ENCODE data around the gene TEAD3.

The TEAD3 gene

GRCh38 chr6:35427435-35427834, 69.4 kb downstream of the TEAD3 start:
- no peak overlapping the region for H3K27ac ChIP-seq
- no peak for DNase-seq (ENCODE audit: low spot score)
- H3K4me3 ChIP-seq: no peak overlapping the region
- no peak for TF ChIP-seq CTCF (IDR thresholded peaks at IDR 0.05)

GRCh38 chr6:35426074-35426473, 70.8 kb downstream of the TEAD3 start:
- H3K27ac ChIP-seq: no peak overlapping the region
- H3K4me3 ChIP-seq: no peak overlapping the region
- TF ChIP-seq CTCF (IDR thresholded peaks at IDR 0.05): no peak
- no peak for DNase-seq (ENCODE audit: low spot score)

- no peak overlapping the region for H3K27ac ChIP-seq
- TF ChIP-seq CTCF (IDR thresholded peaks at IDR 0.05): no peak
- no peak overlapping the region for H3K4me3 ChIP-seq
- DNase-seq (ENCODE audit: low spot score): no peak
These were observed 71.6 kb downstream of the TEAD3 start for GRCh38 chr6:35425284-35425683.
